HEK293T (cell line): ENCODE data around the gene TLE4.

Source experiments
- BHLHE40 ChIP-seq: fragments of 450-650 bp; IDR thresholded peaks from 2 replicates; pipeline ENCODE4 v1.6.1; 2016; ENCODE audit warnings: mild to moderate bottlenecking, moderate library complexity, borderline replicate concordance
- ELF4 ChIP-seq: fragments of 450-650 bp; IDR thresholded peaks from 2 replicates; pipeline ENCODE4 v1.6.1; 2017; ENCODE audit warnings: antibody characterized with exemption
- TARDBP ChIP-seq: fragments of 450-650 bp; IDR thresholded peaks from 2 replicates; pipeline ENCODE4 v1.6.1; 2016

DNA sequence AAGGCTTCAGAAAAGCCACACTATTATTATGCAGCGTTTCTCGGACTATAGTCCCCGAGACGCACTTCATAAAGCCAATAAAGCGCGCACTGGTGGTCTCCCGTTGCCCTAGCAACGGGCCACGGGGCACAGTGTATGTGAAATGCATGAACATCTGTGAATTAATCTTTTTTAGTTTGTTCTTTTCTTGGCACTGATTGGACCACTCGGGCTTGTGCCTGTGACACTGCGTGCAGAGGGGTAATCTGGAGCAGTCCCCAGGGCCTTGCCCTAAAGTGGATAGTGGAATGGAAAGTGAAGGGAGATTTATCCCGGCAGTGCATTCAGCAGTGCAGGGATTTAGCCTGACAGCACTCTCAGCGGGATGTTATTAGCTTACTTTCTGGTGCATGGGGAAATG lies 92.1 kb downstream of the TLE4 start:
- no peak for TF ChIP-seq BHLHE40
- TF ChIP-seq TARDBP, result no peak
- TF ChIP-seq ELF4, result no peak
